CD14-positive monocyte (primary cell): ENCODE measurements around the gene MACROD2. TPM values are rescaled to one million over a fixed set of nuclear protein-coding genes. Genes with fewer than 3 reads are reported as not detected.

Experiments used
- DNase-seq, 3 donors: peaks; one replicate each; pipeline ENCODE4 v3.0.0-alpha.2; 2011 to 2022
- H2AFZ ChIP-seq: 2 replicates; pipeline ENCODE4 v1.6.0; 2012; ENCODE audit warnings: mild to moderate bottlenecking, low read depth, low read length, inconsistent platforms; ENCODE audit not compliant: insufficient read depth, poor library complexity, severe bottlenecking
- H3K27ac ChIP-seq, 2 donors: 1 replicate in 1 of 2; 2 replicates in 1 of 2; pipeline ENCODE4 v1.5.1; 2012 to 2013; ENCODE audit warnings: low read length in 2 of 2, control low read depth in 1 of 2, inconsistent platforms in 1 of 2, low read depth in 1 of 2, mild to moderate bottlenecking in 1 of 2
- H3K27me3 ChIP-seq, 2 donors: one replicate each; pipeline versions ENCODE4 v1.6.0 to v1.6.1; 2011 to 2013; ENCODE audit warnings: low read length in 2 of 2; ENCODE audit not compliant: control insufficient read depth in 2 of 2, insufficient read depth in 2 of 2
- H3K36me3 ChIP-seq, 2 donors: replicated peaks in 1 of 2; 1 replicate in 1 of 2; 2 replicates in 1 of 2; pipeline versions ENCODE4 v1.5.1 to v1.6.1; 2012 to 2013; ENCODE audit warnings: low read length in 2 of 2, control low read depth in 1 of 2, inconsistent platforms in 1 of 2, mild to moderate bottlenecking in 1 of 2; ENCODE audit not compliant: insufficient read depth in 2 of 2, control insufficient read depth in 1 of 2
- H3K4me1 ChIP-seq, 2 donors: 1 replicate in 1 of 2; 2 replicates in 1 of 2; pipeline versions ENCODE4 v1.5.1 to v1.6.1; 2012 to 2013; ENCODE audit warnings: low read length in 2 of 2, control low read depth in 1 of 2, inconsistent platforms in 1 of 2, mild to moderate bottlenecking in 1 of 2, moderate library complexity in 1 of 2; ENCODE audit not compliant: insufficient read depth in 2 of 2, control insufficient read depth in 1 of 2
- H3K4me2 ChIP-seq: replicated peaks from 2 replicates; pipeline ENCODE3; 2012; ENCODE audit warnings: low read length, moderate library complexity, mild to moderate bottlenecking; ENCODE audit not compliant: poor library complexity, severe bottlenecking; ENCODE audit errors: extremely low read depth
- H3K4me3 ChIP-seq, 3 experiments: fragments of 200-600 bp in 1 of 3; sonication (generic) in 1 of 3; replicated peaks in 1 of 3; 1 replicate in 2 of 3; 2 replicates in 1 of 3; pipeline ENCODE4 v1.5.1; 2011 to 2013; ENCODE audit warnings: low read length in 3 of 3, mild to moderate bottlenecking in 3 of 3, control low read depth in 2 of 3, low read depth in 2 of 3, inconsistent platforms in 1 of 3, moderate library complexity in 1 of 3
- H3K79me2 ChIP-seq: 2 replicates; pipeline ENCODE4 v1.6.0; 2012; ENCODE audit warnings: mild to moderate bottlenecking, control low read depth, inconsistent platforms, low read length, moderate library complexity; ENCODE audit not compliant: insufficient read depth
- H3K9ac ChIP-seq: 2 replicates; pipeline ENCODE4 v1.6.0; 2017; ENCODE audit warnings: low read length, mild to moderate bottlenecking; ENCODE audit not compliant: insufficient read depth, poor library complexity, severe bottlenecking
- H3K9me3 ChIP-seq, 2 donors: replicated peaks in 1 of 2; 1 replicate in 1 of 2; 2 replicates in 1 of 2; pipeline versions ENCODE4 v1.5.1 to v1.6.1; 2012 to 2013; ENCODE audit warnings: low read length in 2 of 2, control low read depth in 1 of 2; ENCODE audit not compliant: control insufficient read depth in 1 of 2, insufficient read depth in 1 of 2
- H4K20me1 ChIP-seq: 2 replicates; pipeline ENCODE4 v1.6.0; 2012; ENCODE audit warnings: mild to moderate bottlenecking, low read length, control low read depth, moderate library complexity; ENCODE audit not compliant: insufficient read depth
- H3K27ac Mint-ChIP-seq, 7 donors: one replicate each; pipeline ENCODE4 v1.8.0; 2020; ENCODE audit warnings: mild to moderate bottlenecking in 7 of 7, mixed read lengths in 7 of 7, moderate library complexity in 6 of 7, inconsistent platforms in 2 of 7
- H3K27me3 Mint-ChIP-seq, 3 donors: one replicate each; pipeline ENCODE4 v1.8.0; 2021 to 2022; ENCODE audit warnings: low read depth in 3 of 3, mild to moderate bottlenecking in 3 of 3, mixed read lengths in 3 of 3, moderate library complexity in 3 of 3, inconsistent platforms in 1 of 3
- H3K36me3 Mint-ChIP-seq, 2 donors: one replicate each; pipeline ENCODE4 v1.8.0; 2020; ENCODE audit warnings: mixed read lengths in 2 of 2, inconsistent platforms in 1 of 2, mild to moderate bottlenecking in 1 of 2
- H3K4me1 Mint-ChIP-seq: one replicate; pipeline ENCODE4 v1.8.0; 2020; ENCODE audit warnings: mild to moderate bottlenecking, mixed read lengths
- H3K4me3 Mint-ChIP-seq, 2 donors: one replicate each; pipeline ENCODE4 v1.8.0; 2020; ENCODE audit warnings: mild to moderate bottlenecking in 2 of 2, mixed read lengths in 2 of 2, moderate library complexity in 1 of 2
- H3K9me3 Mint-ChIP-seq, 7 donors: one replicate each; pipeline ENCODE4 v1.8.0; 2020 to 2022; ENCODE audit warnings: mixed read lengths in 7 of 7, mild to moderate bottlenecking in 6 of 7, moderate library complexity in 6 of 7, inconsistent platforms in 2 of 7
- WGBS: methylation state at CpG from one replicate; pipeline ENCODE4 v1.1.5; 2013; ENCODE audit warnings: missing lambda C conversion rate; ENCODE audit not compliant: insufficient coverage; 5-methylcytosine and 5-hydroxymethylcytosine counted together
- intact Hi-C, 2 donors: fragments of 100-400 bp; cut with micrococcal nuclease; formaldehyde crosslinking; loops; one replicate each; pipeline versions ENCODE4 v1.15.0 to v1.15.1; 2023
- polyA plus RNA-seq, 3 donors: library from polyadenylated mRNA; depleted of rRNA in 1 of 3; unstranded in 2 of 3; stranded (reverse) in 1 of 3; fragments of 300-500 nt in 2 of 3; fragments of >200 nt in 1 of 3; fragmentation: Illumina TruSeq in 2 of 3; gene quantifications; 1 replicate in 2 of 3; 2 replicates in 1 of 3; pipeline ENCODE4 v1.2.3, GENCODE V29; 2012 to 2021
- TF ChIP-seq, protein P1 (sequence below): fragments of 200-600 bp; IDR thresholded peaks from one replicate; pipeline ENCODE4 v1.8.0; 2022; ENCODE audit warnings: antibody characterized with exemption, mild to moderate bottlenecking

MACROD2 gene
- polyA plus RNA-seq, 3 donors: 0.23 TPM; not detected in 2

GRCh38 chr20:14197097-14197496, 201.8 kb downstream of the MACROD2 start:
- Histone ChIP-seq H3K4me3 (no peak overlapping the region), H3K4me1 (no peaks in the 10 kb centered on the region), H3K36me3 (no peaks in the 10 kb centered on the region), H3K9ac (no peak overlapping the region), H3K79me2 (no peaks in the 10 kb centered on the region), H3K27ac (no peak overlapping the region), H3K9me3 (no peaks in the 10 kb centered on the region), H3K27me3 (no peaks in the 10 kb centered on the region), H3K4me2 (no peak overlapping the region), H2AFZ (no peak overlapping the region), H4K20me1 (no peaks in the 10 kb centered on the region)
- Mint-ChIP-seq H3K4me1 (no peaks in the 10 kb centered on the region), H3K27me3 (peaks cover 0 to 2% (median 1%) of the 10 kb centered on the region in 3 donors), H3K9me3 (peaks cover 0 to 6% (median 2%) of the 10 kb centered on the region in 7 donors), H3K27ac (no peak overlapping the region), H3K36me3 (no peaks in the 10 kb centered on the region), H3K4me3 (no peak overlapping the region)
- DNase-seq: no peak
- WGBS: no CpG with 5 or more reads among the region's 1 CpG
- TF ChIP-seq, protein P1, sequence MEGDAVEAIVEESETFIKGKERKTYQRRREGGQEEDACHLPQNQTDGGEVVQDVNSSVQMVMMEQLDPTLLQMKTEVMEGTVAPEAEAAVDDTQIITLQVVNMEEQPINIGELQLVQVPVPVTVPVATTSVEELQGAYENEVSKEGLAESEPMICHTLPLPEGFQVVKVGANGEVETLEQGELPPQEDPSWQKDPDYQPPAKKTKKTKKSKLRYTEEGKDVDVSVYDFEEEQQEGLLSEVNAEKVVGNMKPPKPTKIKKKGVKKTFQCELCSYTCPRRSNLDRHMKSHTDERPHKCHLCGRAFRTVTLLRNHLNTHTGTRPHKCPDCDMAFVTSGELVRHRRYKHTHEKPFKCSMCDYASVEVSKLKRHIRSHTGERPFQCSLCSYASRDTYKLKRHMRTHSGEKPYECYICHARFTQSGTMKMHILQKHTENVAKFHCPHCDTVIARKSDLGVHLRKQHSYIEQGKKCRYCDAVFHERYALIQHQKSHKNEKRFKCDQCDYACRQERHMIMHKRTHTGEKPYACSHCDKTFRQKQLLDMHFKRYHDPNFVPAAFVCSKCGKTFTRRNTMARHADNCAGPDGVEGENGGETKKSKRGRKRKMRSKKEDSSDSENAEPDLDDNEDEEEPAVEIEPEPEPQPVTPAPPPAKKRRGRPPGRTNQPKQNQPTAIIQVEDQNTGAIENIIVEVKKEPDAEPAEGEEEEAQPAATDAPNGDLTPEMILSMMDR: no peak
- intact Hi-C loops: no loop called here

DNA sequence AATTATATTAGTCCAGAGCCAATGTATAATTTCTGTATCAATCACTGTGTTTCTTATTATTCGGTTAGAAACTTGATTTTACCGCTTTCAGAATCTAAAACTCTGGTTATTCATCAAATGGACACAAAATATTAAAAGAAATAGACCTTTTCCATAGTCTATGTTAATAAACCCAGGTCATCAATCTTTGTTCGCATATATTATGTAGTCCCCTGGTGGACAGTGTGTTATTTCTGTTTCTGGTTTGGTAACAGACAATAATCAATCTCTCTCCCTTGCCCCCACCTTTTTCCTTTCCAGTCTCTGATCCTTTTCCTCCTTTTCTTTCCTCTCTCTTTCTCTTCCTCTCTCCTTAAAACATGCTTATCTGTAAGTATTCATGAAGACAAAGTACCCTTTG, 203.1 kb downstream of the MACROD2 start:
- no CpG with 5 or more reads among the region's 3 CpGs for WGBS

More for the DNA sequence above, 203.1 kb downstream of the MACROD2 start:
- H3K4me2 ChIP-seq: no peak overlapping the region
- no peak for DNase-seq
- H3K9me3 ChIP-seq: peaks cover 0 to 4% of the 10 kb centered on the region in 2 donors
- TF ChIP-seq, protein P1: no peak
- no peaks in the 10 kb centered on the region for H4K20me1 ChIP-seq
- H3K27ac ChIP-seq: no peak overlapping the region
- H3K9ac ChIP-seq: no peak overlapping the region
- H3K9me3 Mint-ChIP-seq: peaks cover 2 to 10% (median 5%) of the 10 kb centered on the region in 7 donors
- no peaks in the 10 kb centered on the region for H3K79me2 ChIP-seq
- no peak overlapping the region for H3K27ac Mint-ChIP-seq
- H3K4me1 ChIP-seq: no peaks in the 10 kb centered on the region
- H2AFZ ChIP-seq: no peak overlapping the region
- H3K4me1 Mint-ChIP-seq: no peaks in the 10 kb centered on the region
- no peaks in the 10 kb centered on the region for H3K36me3 ChIP-seq
- no peaks in the 10 kb centered on the region for H3K36me3 Mint-ChIP-seq
- no peaks in the 10 kb centered on the region for H3K27me3 ChIP-seq
- no peak overlapping the region for H3K4me3 Mint-ChIP-seq
- peaks cover 0 to 2% (median 1%) of the 10 kb centered on the region in 3 donors for H3K27me3 Mint-ChIP-seq
- H3K4me3 ChIP-seq: no peak overlapping the region
- intact Hi-C loops: no loop called here
